ENCODE results near the gene MPIG6B. TPM values are rescaled to one million over a fixed set of nuclear protein-coding genes. Genes with fewer than 3 reads are reported as not detected.

Gene MPIG6B
- total RNA-seq, 3 donors from 2014 or later (not counting 1 experiment from before 2014, with no cell fraction given) = 9.4 to 19.0 (median 12.8) TPM

GRCh38 chr6:31677955-31678354 lies 45.2 kb upstream of the MPIG6B start:
- H3K36me3 ChIP-seq (ENCODE audit: control insufficient read depth, insufficient read depth, low read length) = no peaks in the 10 kb centered on the region
- ATAC-seq = no peak
- no peak for DNase-seq
- Mint-ChIP-seq H3K4me3 (no peak overlapping the region), H3K27me3 (ENCODE audit: low read depth in 2 of 2) (peaks cover 0 to 3% of the 10 kb centered on the region in 2 donors), H3K27ac (peak overlapping the region in 1 of 2 donors; percentile 19), H3K36me3 (no peaks in the 10 kb centered on the region), H3K9me3 (no peaks in the 10 kb centered on the region), H3K4me1 (peaks cover 19 to 23% of the 10 kb centered on the region in 2 donors)
- H3K4me3 ChIP-seq (ENCODE audit: low read length) = no peak overlapping the region
- intact Hi-C loops (cut with micrococcal nuclease) = no loop called here
- H3K9me3 ChIP-seq (ENCODE audit: control insufficient read depth, insufficient read depth, low read length) = no peaks in the 10 kb centered on the region
- H3K4me1 ChIP-seq (ENCODE audit: control insufficient read depth, insufficient read depth, low read length) = peaks cover 24% of the 10 kb centered on the region
- no peak overlapping the region for H3K27ac ChIP-seq (ENCODE audit: low read length)
- TF ChIP-seq, protein P1, sequence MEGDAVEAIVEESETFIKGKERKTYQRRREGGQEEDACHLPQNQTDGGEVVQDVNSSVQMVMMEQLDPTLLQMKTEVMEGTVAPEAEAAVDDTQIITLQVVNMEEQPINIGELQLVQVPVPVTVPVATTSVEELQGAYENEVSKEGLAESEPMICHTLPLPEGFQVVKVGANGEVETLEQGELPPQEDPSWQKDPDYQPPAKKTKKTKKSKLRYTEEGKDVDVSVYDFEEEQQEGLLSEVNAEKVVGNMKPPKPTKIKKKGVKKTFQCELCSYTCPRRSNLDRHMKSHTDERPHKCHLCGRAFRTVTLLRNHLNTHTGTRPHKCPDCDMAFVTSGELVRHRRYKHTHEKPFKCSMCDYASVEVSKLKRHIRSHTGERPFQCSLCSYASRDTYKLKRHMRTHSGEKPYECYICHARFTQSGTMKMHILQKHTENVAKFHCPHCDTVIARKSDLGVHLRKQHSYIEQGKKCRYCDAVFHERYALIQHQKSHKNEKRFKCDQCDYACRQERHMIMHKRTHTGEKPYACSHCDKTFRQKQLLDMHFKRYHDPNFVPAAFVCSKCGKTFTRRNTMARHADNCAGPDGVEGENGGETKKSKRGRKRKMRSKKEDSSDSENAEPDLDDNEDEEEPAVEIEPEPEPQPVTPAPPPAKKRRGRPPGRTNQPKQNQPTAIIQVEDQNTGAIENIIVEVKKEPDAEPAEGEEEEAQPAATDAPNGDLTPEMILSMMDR (IDR thresholded peaks at IDR 0.05) = no peak
- no peaks in the 10 kb centered on the region for H3K27me3 ChIP-seq (ENCODE audit: control insufficient read depth, insufficient read depth, low read length)
- 71% methylated on average over 8 of the region's 8 CpGs for WGBS (ENCODE audit: insufficient coverage)

DNA sequence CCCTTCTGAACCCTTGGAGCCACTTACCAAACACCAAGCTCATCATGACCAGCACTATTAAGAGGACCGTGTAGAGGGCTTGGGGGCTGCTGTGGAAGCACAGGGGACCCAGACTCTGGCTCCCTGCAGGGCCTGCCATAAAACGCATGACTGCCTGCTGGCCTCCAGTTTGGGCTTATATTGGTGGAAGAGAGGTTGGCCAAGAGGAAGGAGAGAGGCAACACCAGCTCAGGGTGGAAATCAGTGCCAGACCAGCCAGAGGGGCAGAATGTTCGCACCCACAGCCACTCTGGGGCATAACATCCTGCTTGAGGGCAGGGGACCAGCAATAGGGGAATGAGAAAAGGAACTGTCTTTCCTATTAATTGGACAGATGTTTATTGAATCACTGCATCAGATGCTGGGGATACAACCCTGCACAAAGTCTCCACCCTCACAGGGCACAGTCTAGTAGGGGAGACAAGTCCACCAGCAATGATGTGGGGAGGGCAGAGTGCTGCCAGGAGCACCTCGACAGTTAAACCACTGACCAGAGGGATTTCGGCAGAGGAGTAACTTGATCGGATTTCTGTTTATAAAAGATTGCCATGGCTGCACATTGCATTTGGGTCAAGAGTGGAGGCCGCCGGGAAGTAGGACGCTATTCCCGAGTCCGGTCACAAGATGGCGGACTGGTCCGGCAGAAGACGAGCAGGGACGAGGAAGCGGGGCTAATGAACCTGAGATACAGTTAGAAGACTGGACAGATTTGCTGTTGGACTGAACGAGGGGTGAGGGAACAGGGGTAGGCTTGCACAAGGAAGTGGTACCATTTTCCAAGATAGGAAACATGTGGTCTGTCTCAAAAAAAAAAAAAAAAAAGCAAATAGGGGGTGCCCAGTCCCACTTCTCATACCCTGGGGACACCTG lies 42.7 kb upstream of the MPIG6B start, which contains the start of gene LY6G5C:
TSS of gene LY6G5C (minus strand) at position 842 of the 909 bp plus-strand sequence. CDS start at position 148, 694 bp downstream.
- H3K27me3 Mint-ChIP-seq (ENCODE audit: low read depth in 2 of 2) = peaks cover 0 to 3% of the 10 kb centered on the region in 2 donors
- H3K27me3 ChIP-seq (ENCODE audit: control insufficient read depth, insufficient read depth, low read length) = no peaks in the 10 kb centered on the region
- no peaks in the 10 kb centered on the region for H3K9me3 ChIP-seq (ENCODE audit: control insufficient read depth, insufficient read depth, low read length)
- peak within 1 kb of the TSS; percentile 78 to 79 for H3K27ac Mint-ChIP-seq
- ATAC-seq (peak; percentile 83 to 89 (median 86)), DNase-seq (peak; percentile 58 to 80)
- 11% methylated on average over 17 of the region's 17 CpGs for WGBS (ENCODE audit: insufficient coverage)
- peak within 1 kb of the TSS; percentile 93 for H3K4me3 Mint-ChIP-seq
- no peaks in the 10 kb centered on the region for H3K36me3 Mint-ChIP-seq
- TF ChIP-seq, protein P1 (IDR thresholded peaks at IDR 0.05) = peak; percentile 64
- H3K27ac ChIP-seq (ENCODE audit: low read length) = peak within 1 kb of the TSS; percentile 14
- peaks cover 19 to 23% of the 10 kb centered on the region in 2 donors for H3K4me1 Mint-ChIP-seq
- H3K4me1 ChIP-seq (ENCODE audit: control insufficient read depth, insufficient read depth, low read length) = peaks cover 30% of the 10 kb centered on the region
- H3K4me3 ChIP-seq (ENCODE audit: low read length) = peak within 1 kb of the TSS; percentile 56
- H3K36me3 ChIP-seq (ENCODE audit: control insufficient read depth, insufficient read depth, low read length) = no peaks in the 10 kb centered on the region
- no peaks in the 10 kb centered on the region for H3K9me3 Mint-ChIP-seq
- intact Hi-C loops (cut with micrococcal nuclease) = loop anchor here (1.0 to 5.0 kb wide), 2 partner anchors 57 to 150 kb away; partner anchors contain the start of gene CLIC1

DNA sequence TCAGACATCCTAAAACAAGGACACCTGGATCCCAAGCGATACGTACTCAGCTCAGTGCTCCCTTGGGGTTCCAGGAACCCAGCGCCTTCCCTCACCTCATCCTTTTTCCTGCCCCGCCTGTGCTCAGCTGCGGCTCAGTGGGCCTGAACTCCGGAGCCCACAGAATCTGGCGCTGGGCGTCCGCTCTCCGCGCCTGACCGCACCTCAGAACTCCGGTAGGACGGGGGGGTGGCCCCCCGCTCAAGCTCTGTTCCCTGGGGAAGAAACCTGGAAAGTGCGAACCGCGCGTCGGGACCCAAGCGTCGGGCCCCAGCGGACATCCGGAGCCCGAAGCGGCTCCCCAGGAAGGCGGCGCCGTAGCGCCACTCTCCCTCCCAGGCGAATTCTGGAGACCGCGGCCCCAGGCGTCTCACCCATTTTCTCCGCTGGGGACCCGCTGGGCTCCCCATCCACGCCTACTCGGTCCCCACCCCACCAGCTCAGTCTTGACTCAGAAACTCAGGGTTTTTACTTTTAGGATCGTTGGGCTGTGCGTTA lies 42.0 kb upstream of the MPIG6B start:
- Mint-ChIP-seq H3K9me3 (no peaks in the 10 kb centered on the region), H3K4me1 (peaks cover 19 to 23% of the 10 kb centered on the region in 2 donors), H3K4me3 (peak overlapping the region; percentile 93), H3K36me3 (no peaks in the 10 kb centered on the region), H3K27me3 (ENCODE audit: low read depth in 2 of 2) (peaks cover 0 to 3% of the 10 kb centered on the region in 2 donors), H3K27ac (peak overlapping the region; percentile 78 to 79)
- 1% methylated on average over 40 of the region's 40 CpGs for WGBS (ENCODE audit: insufficient coverage)
- Histone ChIP-seq H3K27me3 (ENCODE audit: control insufficient read depth, insufficient read depth, low read length) (no peaks in the 10 kb centered on the region), H3K27ac (ENCODE audit: low read length) (peak overlapping the region; percentile 14), H3K4me1 (ENCODE audit: control insufficient read depth, insufficient read depth, low read length) (peaks cover 30% of the 10 kb centered on the region), H3K9me3 (ENCODE audit: control insufficient read depth, insufficient read depth, low read length) (no peaks in the 10 kb centered on the region), H3K4me3 (ENCODE audit: low read length) (peak overlapping the region; percentile 56), H3K36me3 (ENCODE audit: control insufficient read depth, insufficient read depth, low read length) (no peaks in the 10 kb centered on the region)
- intact Hi-C loops (cut with micrococcal nuclease) = loop anchor here (5.0 kb wide), 1 partner anchor 56 kb away; the partner anchor contains the start of gene CLIC1
- DNase-seq (peak in 1 of 2 donors; percentile 68), ATAC-seq (peak; percentile 41 to 59 (median 44))
- TF ChIP-seq, protein P1 (IDR thresholded peaks at IDR 0.05) = peak; percentile 14

All from natural killer cell (primary cell).